ENCODE data around the gene C22orf42.
"Not testable (repeated sequence)": the region's sequence is repeated elsewhere in the genome, so short reads cannot be mapped to it uniquely, and the experiment has no call there.

DNA sequence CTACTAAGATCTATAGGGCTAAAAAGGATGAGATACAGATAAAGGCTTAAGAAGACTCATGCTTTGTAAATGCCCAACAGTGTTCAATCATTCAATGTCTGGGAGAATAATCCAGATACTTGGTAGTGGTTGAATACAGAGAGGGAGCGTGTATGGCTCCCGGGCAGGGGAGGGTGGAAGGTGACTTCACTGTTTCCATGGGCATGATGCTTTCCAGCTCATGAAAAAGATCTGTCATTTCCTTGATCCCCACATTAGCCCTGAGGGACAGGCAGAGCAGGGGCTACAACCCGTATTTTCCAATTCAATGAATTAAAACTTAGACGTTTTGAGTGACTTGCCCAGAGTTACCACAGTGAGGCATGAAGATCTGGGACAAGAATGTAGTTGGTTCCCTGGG, 4.4 kb downstream of the C22orf42 start:
- TF ChIP-seq POLR2AphosphoS5 (IDR thresholded peaks at IDR 0.05); CTCF (IDR thresholded peaks at IDR 0.05 in 8 of 11, conservative IDR thresholded peaks at IDR 0.05 in 3 of 11): not testable (repeated sequence)

Data from spleen (tissue), 7 donors.